ENCODE measurements around the gene GARRE1.
"Not testable (repeated sequence)": the region's sequence is repeated elsewhere in the genome, so short reads cannot be mapped to it uniquely, and the experiment has no call there.

GARRE1 gene

GRCh38 chr19:34254046-34254697 lies at the start of gene GARRE1:
TSS of gene GARRE1 (plus strand) at chr19:34254554. CDS start at chr19:34300474, 45,920 bp downstream.
- peak in 56 of 58 donors; percentile 25 to 90 (median 75) for DNase-seq

GRCh38 chr19:34205324-34205723 lies 49.0 kb upstream of the GARRE1 start:
- DNase-seq = not testable (repeated sequence)

GRCh38 chr19:34208291-34208884 lies 46.0 kb upstream of the GARRE1 start:
- DNase-seq = no peak

- DNase-seq = no peak
Observed at GRCh38 chr19:34209726-34210125, 44.6 kb upstream of the GARRE1 start.

GRCh38 chr19:34213283-34213682 lies 41.1 kb upstream of the GARRE1 start:
- no peak for DNase-seq

- DNase-seq = no peak
Observed at GRCh38 chr19:34214040-34214439, 40.3 kb upstream of the GARRE1 start.

- no peak for DNase-seq
Observed at GRCh38 chr19:34215006-34215665, 39.2 kb upstream of the GARRE1 start.

GRCh38 chr19:34215666-34216038 lies 38.7 kb upstream of the GARRE1 start:
- DNase-seq = no peak

GRCh38 chr19:34216745-34217219 lies 37.6 kb upstream of the GARRE1 start:
- DNase-seq = not testable (repeated sequence)

GRCh38 chr19:34217952-34218817 lies 36.2 kb upstream of the GARRE1 start:
- no peak for DNase-seq

- DNase-seq = no peak
Observed at GRCh38 chr19:34218818-34219164, 35.6 kb upstream of the GARRE1 start.

- DNase-seq = peak in 32 of 58 donors; percentile 3 to 76 (median 28)
Observed at GRCh38 chr19:34220472-34221063, 33.8 kb upstream of the GARRE1 start.

- no peak for DNase-seq
Observed at GRCh38 chr19:34222386-34222785, 32.0 kb upstream of the GARRE1 start.

- no peak for DNase-seq
Observed at GRCh38 chr19:34224996-34225658, 29.2 kb upstream of the GARRE1 start.

GRCh38 chr19:34225659-34226015 lies 28.7 kb upstream of the GARRE1 start:
- DNase-seq = no peak

GRCh38 chr19:34226036-34226435 lies 28.3 kb upstream of the GARRE1 start:
- no peak for DNase-seq

- DNase-seq = no peak
Observed at GRCh38 chr19:34228347-34228746, 26.0 kb upstream of the GARRE1 start.

GRCh38 chr19:34228762-34229161 lies 25.6 kb upstream of the GARRE1 start:
- DNase-seq = no peak

GRCh38 chr19:34229721-34230120 lies 24.6 kb upstream of the GARRE1 start:
- no peak for DNase-seq

GRCh38 chr19:34230820-34231219 lies 23.5 kb upstream of the GARRE1 start:
- DNase-seq = peak in 14 of 58 donors; percentile 12 to 51 (median 27)

GRCh38 chr19:34231439-34231838 lies 22.9 kb upstream of the GARRE1 start:
- DNase-seq = no peak
